GM19455 (cell line): Measurements from ENCODE around the gene FCGR2B.
"Not testable (repeated sequence)": the region's sequence is repeated elsewhere in the genome, so short reads cannot be mapped to it uniquely, and the experiment has no call there.

ENCODE experiments used
- ATAC-seq: cut with Tn5 transposase; IDR thresholded peaks from one replicate; pipeline ENCODE4 v1.9.1; 2021; ENCODE audit not compliant: unreplicated experiment

The FCGR2B gene

DNA sequence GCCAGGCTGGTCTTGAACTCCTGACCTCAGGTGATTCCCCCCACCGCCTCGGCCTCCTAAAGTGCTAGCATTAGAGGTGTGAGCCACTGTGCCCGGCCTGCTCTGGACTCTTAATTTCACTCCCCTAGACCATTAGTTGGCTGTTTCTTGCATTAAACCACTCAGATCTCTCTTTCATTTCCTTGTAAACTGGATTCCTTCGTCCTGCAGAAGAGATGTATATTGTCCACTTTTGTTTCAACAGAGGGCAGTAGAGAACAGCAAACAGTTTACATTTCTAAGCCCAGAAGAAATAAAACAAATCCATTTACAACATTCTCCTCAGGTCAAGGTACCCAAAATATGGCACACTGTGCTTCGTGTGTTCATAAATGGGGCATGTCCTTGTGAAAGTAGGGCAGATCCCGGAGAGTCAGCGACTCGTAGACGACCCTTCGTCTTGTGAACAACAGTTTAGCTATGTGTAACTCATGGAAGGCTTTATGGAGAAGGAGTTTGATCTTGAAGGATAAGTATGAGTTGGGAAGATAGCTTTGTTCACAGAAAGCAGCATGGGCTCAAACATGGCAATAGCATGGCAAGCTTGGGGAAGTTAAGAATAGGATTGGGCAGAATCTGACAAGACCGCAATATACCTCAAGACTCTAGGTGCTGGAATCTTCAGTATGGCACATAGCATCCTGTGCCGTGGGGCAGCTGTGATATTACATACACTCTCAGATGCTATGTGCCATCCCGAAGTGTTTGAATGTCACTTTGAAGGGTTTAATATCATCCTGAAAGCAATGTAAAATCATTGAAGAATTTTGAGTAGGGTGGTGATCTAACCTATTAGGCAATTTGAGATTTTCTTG lies 15.2 kb upstream of the FCGR2B start:
- not testable (repeated sequence) for ATAC-seq

- not testable (repeated sequence) for ATAC-seq
Observed at GRCh38 chr1:161653541-161653940, 9.4 kb upstream of the FCGR2B start.

- not testable (repeated sequence) for ATAC-seq
Observed at GRCh38 chr1:161653971-161654370, 9.0 kb upstream of the FCGR2B start.

DNA sequence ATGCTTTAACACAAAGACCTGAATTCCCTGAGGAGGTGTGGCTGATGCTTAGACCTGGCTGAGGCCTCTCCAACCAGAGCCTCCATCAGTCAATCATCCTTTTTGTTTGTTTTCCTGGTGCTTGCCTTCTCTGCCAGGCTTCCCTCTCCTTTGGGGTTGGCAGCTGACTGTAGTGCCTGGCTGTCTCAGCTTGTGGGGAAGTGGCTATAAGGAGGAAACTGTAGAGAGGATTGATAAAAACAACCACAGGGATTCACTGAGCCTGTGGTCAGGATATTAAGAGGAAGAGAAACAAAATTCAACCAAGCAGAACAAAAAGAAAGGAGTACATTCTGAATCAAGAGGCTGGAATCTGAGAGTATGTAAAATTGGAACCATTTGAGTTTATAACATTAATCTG lies 4.4 kb upstream of the FCGR2B start:
- not testable (repeated sequence) for ATAC-seq

- not testable (repeated sequence) for ATAC-seq
Observed at GRCh38 chr1:161661660-161662311, 1.2 kb upstream of the FCGR2B start.

GRCh38 chr1:161663569-161663968 lies 626 bp downstream of the FCGR2B start:
- not testable (repeated sequence) for ATAC-seq

- ATAC-seq: not testable (repeated sequence)
Observed at GRCh38 chr1:161664689-161665088, 1.7 kb downstream of the FCGR2B start.

DNA sequence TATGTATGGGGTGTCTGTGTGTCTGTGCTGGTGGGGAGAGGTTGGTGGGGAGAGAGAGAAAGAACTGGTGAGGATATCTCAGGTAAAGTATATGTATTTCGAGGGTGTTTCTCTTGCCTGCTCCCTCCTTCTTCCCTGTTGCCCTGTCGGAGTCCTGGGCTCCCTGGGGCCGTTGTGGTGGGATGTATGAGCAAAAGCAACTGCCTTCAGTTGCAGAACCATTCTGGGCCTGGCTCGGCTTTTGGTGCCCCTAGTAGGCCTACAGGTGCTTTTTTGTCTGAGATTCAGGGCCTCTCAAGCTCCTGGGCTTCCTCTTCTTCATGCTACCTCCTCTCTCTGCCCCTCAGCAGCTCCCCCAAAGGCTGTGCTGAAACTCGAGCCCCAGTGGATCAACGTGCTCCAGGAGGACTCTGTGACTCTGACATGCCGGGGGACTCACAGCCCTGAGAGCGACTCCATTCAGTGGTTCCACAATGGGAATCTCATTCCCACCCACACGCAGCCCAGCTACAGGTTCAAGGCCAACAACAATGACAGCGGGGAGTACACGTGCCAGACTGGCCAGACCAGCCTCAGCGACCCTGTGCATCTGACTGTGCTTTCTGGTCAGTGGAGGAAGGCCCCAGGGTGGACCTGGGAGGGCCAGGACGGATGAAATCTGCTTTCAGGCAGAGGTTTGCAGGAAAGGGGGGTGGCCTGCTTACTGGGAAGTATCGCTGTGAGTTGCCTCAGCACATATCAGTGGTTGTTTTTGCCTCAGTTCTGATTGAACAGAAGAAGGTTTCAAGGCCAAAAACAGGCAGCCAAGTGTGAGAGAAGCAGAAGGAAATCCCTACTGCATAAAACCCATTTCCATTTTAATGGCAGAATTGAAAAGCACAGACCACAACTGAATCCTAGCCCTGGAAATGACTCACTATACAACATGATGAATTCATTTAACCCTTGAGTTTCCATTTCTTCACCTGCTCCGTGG lies 8.4 kb downstream of the FCGR2B start:
- ATAC-seq: not testable (repeated sequence)

- ATAC-seq: not testable (repeated sequence)
Observed at GRCh38 chr1:161673437-161673836, 10.5 kb downstream of the FCGR2B start.

GRCh38 chr1:161674447-161674846 lies 11.5 kb downstream of the FCGR2B start:
- ATAC-seq: not testable (repeated sequence)

DNA sequence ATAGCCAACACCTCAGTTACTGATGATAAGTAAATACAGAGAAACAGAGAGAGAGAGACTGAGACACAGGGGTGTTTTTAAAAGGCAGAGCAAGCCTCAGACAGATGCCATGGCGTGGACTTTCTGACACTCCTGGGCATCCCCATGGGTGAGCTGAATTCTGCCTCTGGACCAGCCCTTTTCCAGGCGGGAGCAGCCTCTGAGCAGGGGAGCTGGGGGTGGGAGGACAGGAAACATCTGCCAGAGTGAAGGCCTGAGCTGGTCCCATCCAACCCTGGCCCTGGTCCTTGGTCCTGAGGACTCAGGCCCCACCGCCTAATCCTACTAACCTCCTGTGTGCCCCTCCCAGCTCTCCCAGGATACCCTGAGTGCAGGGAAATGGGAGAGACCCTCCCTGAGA lies 12.0 kb downstream of the FCGR2B start:
- ATAC-seq: not testable (repeated sequence)

DNA sequence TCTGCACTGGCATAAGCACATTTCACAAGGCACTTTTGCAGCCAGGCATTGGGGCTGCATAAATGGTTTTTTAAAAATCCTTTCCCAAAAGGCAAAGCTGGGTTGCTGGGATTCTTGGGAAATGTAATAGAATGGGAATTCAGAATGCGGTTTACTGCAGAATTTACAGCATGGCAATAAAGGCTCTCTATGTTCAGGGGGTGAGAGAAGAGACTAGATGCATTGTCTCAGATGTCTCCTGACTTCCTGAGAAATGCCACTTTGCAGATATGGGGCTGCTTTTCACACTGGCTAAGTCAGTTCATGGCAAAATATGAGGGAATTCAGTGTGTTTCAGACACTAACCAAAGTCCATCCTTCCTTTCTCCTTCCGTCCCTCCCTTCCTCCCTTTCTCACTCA lies 13.5 kb downstream of the FCGR2B start:
- ATAC-seq: no peak

DNA sequence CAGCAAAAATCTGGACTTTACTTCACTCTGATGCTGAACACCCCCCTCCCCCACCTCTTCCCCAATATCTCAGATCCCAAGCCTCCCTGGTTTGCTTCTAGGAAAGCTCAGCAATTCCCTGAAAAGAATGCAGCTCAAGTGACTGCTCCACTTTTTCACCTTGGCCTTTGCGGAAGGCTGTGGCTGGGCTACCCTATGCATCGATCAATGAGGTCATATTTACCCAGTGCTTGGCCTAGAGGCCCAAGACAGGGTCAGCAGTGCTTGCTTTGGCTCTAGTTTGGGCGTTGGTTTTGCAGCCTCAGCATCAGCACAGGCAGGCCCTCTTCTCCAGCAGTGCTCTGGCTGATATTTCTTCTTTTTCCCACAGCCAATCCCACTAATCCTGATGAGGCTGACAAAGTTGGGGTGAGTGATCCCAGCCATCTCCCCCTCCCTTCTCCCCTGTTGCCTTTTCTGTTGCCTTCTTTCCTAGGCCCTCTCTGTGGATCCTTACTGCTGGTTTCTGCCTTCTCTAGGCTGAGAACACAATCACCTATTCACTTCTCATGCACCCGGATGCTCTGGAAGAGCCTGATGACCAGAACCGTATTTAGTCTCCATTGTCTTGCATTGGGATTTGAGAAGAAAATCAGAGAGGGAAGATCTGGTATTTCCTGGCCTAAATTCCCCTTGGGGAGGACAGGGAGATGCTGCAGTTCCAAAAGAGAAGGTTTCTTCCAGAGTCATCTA lies 14.2 kb downstream of the FCGR2B start:
- ATAC-seq: no peak

GRCh38 chr1:161678500-161678899 lies 15.6 kb downstream of the FCGR2B start:
- no peak for ATAC-seq

DNA sequence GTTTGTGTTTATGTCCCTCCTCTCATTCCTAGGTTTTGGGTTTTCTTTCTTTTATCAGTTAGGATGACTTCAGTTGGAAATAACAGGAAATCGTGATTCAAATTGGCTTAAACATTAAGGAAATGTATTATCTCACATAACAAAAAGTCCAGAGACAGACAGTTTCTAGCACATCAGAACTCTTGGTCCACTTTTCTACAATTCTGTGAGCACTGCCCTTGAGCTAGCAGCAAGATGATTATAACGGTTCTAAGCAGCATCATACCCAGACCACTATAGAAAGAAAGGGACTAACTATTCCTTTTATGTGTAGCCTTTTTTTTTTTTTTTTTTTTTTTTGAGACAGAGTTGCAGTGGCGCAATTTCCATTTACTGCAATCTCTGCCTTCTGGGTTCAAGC lies 18.9 kb downstream of the FCGR2B start:
- no peak for ATAC-seq

DNA sequence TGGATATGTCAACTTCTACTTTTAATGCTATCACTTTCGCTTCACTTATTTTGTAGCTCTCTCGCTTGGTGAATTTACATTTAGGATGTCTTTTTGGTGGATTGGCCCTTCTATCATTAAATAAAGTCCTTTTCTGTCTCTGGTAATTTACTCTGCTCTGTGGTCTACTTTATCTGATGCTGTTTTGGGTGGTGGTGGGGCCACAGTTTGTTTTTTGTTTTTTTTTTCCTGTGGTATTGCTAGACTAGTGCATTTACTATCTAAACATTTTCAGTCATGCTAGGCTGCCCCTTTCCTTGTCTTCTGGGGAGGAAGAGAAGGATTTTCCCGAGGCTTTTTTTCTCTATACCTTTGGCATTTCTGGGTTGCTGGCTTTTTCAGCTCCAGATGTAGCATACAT lies 26.0 kb downstream of the FCGR2B start:
- no peak for ATAC-seq

- ATAC-seq: no peak
Observed at GRCh38 chr1:161691846-161692245, 28.9 kb downstream of the FCGR2B start.

GRCh38 chr1:161693020-161693712 lies 30.2 kb downstream of the FCGR2B start:
- not testable (repeated sequence) for ATAC-seq

DNA sequence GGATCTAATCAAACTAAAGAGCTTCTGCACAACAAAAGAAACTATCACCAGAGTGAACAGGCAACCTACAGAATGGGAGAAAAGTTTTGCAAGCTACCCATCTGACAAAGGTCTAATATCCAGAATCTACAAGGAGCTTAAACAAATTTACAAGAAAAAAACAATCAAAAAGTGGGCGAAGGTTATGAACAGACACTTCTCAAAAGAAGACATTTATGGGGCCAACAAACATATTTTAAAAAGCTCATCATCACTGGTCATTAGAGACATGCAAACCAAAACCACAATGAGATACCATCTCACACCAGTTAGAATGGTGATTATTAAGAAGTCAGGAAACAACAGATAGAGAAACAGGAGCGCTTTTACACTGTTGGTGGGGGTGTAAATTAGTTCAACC lies 35.4 kb downstream of the FCGR2B start:
- ATAC-seq: not testable (repeated sequence)

DNA sequence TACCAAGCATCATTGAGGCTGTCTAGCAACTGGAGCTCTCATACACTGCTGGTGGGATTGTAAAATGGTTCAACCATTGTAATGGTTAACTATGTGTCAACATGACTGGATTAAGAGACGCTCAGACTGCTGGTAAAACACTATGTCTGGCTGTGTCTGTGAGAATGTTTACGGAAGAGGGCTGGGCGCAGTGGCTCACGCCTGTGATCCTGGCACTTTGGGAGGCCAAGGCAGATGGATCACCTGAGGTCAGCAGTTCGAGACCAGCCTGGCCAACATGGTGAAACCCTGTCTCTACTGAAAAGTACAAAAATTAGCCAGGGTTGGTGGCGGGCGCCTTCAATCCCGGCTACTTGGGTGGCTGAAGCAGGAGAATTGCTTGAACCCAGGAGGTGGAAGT lies 39.3 kb downstream of the FCGR2B start:
- no peak for ATAC-seq
